GM18526 (cell line): Measurements from ENCODE around the gene SSH2.

Source experiments
- POLR2A ChIP-seq: IDR thresholded peaks from 3 replicates; pipeline ENCODE4 v1.6.1; 2011; ENCODE audit not compliant: insufficient read length; ENCODE audit errors: extremely low read depth

The SSH2 gene

GRCh38 chr17:29671661-29672060 is 258.4 kb downstream of the SSH2 start:
- TF ChIP-seq POLR2A, result no peak

- TF ChIP-seq POLR2A, result no peak
Observed at GRCh38 chr17:29669266-29669665, 260.8 kb downstream of the SSH2 start.

DNA sequence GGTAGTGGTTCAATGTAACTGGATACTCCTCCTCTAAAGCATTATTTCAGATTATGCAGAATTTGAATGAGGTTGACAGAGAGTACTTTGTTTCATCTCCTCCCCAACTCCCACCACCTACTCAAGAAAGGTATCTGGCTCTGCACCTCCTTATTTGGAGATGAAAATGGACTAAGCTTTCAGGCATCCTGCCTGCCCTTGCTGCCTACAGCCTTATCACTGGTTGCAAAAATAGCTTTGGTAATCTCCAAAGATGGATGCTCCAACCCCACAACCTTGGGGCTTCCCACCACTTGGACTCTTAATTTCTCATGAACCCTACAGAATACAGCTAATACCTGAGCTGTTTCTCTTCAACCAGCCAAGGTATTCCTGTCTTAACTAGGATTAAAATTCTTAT is 262.1 kb downstream of the SSH2 start:
- TF ChIP-seq POLR2A, result no peak

- TF ChIP-seq POLR2A, result no peak
Observed at GRCh38 chr17:29665481-29665810, 264.6 kb downstream of the SSH2 start.

- no peak for TF ChIP-seq POLR2A
Observed at GRCh38 chr17:29664743-29665480, 265.1 kb downstream of the SSH2 start.

DNA sequence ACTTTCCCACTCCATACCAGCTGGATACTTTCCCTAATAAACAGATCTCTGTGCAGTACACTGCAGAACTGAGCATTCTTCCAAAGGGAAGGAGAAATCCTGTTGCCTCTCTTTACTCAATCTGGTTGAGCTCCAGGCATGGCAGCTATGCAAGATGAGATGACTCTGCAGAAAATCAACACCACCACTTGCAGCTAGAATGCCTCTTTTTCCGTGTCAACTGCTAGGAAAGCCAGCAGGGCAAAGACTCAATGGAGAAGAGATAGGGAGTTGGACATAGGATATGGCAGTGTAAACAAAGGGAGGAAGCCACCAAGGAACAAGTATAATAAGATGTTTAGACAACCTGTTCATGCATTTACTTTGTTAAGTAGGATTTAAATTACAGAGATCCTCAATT is 266.9 kb downstream of the SSH2 start:
- no peak for TF ChIP-seq POLR2A

- TF ChIP-seq POLR2A, result no peak
Observed at GRCh38 chr17:29661213-29661612, 268.8 kb downstream of the SSH2 start.

DNA sequence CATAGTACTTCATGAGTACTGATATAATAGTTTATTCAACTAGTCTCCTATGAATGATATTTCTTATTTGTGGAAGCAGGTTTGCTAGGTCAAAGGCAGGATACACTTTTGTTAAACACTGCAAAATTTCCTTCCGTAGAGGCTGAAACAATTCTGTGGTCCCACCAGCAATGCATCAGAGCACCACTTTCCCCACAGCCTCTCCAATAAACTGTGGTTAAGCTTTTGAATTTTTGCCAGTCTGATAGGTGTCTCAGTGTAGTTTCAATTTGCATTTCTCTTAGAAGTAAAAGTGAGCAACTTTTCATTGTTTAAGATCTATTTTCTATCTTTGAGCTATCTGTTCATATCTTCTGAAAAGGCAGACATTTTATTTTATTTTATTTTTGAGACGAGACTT is 270.9 kb downstream of the SSH2 start:
- no peak for TF ChIP-seq POLR2A

DNA sequence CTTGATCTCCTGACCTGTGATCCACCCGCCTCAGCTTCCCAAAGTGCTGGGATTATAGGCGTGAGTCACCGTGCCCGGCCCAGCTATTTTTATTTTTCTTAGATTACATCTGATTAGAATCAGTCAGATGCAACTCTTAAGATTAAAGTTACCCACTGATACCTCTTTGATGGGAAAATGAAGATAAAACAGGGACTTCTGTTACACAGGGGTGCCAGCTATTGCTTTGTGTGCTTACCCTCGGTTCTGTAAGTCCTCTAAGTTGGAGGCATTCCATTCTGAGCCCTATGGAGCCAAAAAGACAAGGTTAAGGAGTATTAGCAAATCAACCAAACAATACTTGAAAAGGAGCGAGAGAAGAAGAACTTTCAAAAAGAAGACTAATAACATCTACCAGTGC is 274.7 kb downstream of the SSH2 start:
- no peak for TF ChIP-seq POLR2A

DNA sequence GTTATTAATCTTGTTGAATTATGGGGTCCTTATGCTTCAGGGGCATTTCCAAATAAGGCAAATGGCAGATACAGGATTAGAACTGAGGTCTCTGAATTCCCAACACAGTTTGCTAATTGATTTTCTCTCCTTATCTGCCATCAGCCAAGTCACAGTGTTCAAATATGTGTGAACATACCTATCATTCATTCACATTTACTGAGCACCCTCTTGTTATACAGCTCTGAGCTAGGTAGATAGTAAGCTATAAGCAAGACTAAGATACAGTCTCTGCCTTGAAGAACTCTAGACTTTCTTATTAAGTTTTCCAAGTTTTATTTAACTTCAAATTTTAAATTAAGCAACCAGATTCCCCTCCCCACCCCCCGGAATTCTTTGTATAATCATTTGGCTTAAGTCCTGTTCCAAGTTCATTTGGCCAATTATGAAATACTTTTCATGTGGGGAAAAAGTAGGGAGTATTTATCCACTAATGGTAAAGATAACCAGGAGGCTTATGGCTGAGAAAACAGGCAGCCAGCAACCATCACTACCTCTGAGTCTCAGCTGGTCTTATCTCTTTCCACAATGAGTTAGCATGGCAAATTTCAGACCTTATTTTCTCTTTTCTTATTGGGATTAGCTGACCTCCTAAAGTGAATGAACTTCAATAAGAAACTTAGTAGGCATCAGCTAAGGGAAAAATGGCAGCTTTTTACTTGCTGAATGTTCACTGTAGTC is 275.9 kb downstream of the SSH2 start:
- TF ChIP-seq POLR2A, result no peak

- no peak for TF ChIP-seq POLR2A
Observed at GRCh38 chr17:29652976-29653375, 277.1 kb downstream of the SSH2 start.

GRCh38 chr17:29650396-29650795 is 279.6 kb downstream of the SSH2 start:
- no peak for TF ChIP-seq POLR2A

DNA sequence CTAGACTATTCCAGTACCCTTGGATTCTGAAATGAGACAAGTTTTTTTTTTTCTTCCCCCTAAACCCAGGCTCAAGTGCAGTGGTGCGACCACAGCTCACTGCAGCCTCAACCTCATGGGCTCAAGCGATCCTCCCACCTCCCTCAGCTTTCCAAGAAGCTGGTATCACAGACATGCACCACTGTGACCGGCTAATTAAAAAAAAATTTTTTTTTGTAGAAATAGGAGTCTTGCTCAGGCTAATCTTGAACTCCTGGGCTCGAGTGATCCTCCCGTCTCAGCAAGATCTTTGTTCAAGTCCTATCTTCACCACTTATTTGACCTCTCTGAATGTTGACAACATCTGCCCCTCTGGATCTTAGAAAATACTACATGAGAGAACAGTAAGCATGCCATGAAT is 280.7 kb downstream of the SSH2 start:
- no peak for TF ChIP-seq POLR2A

DNA sequence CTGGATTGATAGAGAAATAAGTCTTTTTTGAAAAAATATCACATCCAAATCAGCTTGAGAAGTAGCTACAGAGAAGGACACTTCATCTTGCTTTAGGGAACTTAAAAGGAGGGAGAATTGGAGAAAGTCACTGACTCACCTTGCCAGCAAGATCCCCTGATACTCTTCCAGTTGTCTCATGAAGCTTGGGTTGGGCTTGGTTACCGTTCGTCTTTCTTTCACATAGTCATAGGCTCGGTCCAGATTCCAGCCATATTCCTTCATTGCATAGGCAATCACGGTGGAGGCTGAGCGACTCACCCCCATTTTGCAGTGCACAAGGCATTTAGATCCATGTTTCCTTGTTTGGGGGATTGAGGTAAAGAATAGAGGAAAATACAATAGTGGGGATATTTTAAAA is 282.0 kb downstream of the SSH2 start:
- no peak for TF ChIP-seq POLR2A

- TF ChIP-seq POLR2A, result no peak
Observed at GRCh38 chr17:29645515-29646051, 284.4 kb downstream of the SSH2 start.

GRCh38 chr17:29643817-29644160 is 286.2 kb downstream of the SSH2 start:
- TF ChIP-seq POLR2A, result no peak

DNA sequence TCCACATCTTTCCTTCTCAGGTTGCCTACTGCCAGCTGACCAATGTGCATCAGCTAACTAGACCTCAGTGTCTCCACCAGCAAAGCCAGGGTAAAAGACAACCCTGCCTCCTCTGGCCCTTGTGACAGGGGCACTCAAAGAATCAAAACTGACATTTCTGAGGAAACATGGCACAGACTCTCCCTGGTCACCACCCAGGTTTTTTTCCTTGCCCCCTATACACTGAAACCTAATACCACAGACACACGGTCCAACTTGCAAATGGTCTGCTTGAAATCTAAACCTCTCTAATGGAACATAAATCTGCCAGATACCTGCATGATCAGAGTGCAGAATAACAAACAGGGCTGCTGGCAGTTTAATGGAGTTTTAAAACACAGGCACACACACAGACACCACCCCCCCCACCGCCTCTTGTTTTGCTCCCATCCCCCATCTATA is 287.8 kb downstream of the SSH2 start:
- TF ChIP-seq POLR2A, result no peak
